ENCODE measurements around the gene EOLA1. TPM values are rescaled to one million over a fixed set of nuclear protein-coding genes. Genes with fewer than 3 reads are reported as not detected.
"Not testable (repeated sequence)": the region's sequence is repeated elsewhere in the genome, so short reads cannot be mapped to it uniquely, and the experiment has no call there.

Gene EOLA1
- total and polyA plus RNA-seq, 2 experiments from 2014 or later, result 2.5 to 3.3 TPM

DNA sequence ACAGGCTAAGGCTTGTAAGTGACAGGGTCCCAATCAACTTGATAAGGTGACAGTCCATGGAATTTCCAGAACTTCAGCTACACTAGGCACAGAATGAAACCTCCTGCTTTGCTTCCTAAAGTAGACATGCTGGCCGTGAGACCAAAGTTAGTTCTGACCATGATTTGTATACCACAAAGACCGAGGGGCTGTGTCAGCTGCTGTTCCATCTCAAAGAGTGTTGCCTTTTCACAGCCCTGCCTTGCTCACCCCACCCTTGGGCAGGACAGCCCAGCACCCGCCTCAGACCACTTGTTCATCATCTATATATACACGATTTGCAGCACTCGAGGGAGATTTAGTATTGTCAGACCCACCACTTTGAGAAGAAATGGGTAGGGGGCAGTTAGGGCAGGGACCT lies 41.0 kb upstream of the EOLA1 start:
- no peak overlapping the region for H3K4me3 ChIP-seq
- Mint-ChIP-seq H3K4me3 (no peak overlapping the region), H3K27me3 (ENCODE audit: insufficient read depth, low read depth, poor library complexity) (peaks cover 3% of the 10 kb centered on the region), H3K4me1 (peaks cover 5% of the 10 kb centered on the region; the same call in 2 of the 3 replicates), H3K9me3 (no peaks in the 10 kb centered on the region; the same call in 2 of the 3 replicates), H3K36me3 (ENCODE audit: low read depth) (peaks cover 28% of the 10 kb centered on the region), H3K27ac (no peak overlapping the region)
- no peak overlapping the region for H2AFZ ChIP-seq
- DNase-seq (ENCODE audit: low spot score) (no peak), ATAC-seq (no peak)
- H3K79me2 ChIP-seq (replicated peaks; ENCODE audit: insufficient read depth), result no peaks in the 10 kb centered on the region
- H3K27me3 ChIP-seq (ENCODE audit: insufficient read depth), result no peaks in the 10 kb centered on the region
- H3K36me3 ChIP-seq (ENCODE audit: insufficient read depth), result no peaks in the 10 kb centered on the region; the same call in 1 of the 2 replicates
- H3F3A ChIP-seq (replicated peaks; ENCODE audit: low read depth), result no peaks in the 10 kb centered on the region
- no peaks in the 10 kb centered on the region for H3K4me1 ChIP-seq (ENCODE audit: insufficient read depth)
- no peaks in the 10 kb centered on the region for H3K9me2 ChIP-seq (ENCODE audit: insufficient read depth)
- TF ChIP-seq, protein P1, sequence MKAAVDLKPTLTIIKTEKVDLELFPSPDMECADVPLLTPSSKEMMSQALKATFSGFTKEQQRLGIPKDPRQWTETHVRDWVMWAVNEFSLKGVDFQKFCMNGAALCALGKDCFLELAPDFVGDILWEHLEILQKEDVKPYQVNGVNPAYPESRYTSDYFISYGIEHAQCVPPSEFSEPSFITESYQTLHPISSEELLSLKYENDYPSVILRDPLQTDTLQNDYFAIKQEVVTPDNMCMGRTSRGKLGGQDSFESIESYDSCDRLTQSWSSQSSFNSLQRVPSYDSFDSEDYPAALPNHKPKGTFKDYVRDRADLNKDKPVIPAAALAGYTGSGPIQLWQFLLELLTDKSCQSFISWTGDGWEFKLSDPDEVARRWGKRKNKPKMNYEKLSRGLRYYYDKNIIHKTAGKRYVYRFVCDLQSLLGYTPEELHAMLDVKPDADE (IDR thresholded peaks at IDR 0.05), result no peak
- H4K20me1 ChIP-seq (replicated peaks; ENCODE audit: insufficient read depth), result no peaks in the 10 kb centered on the region
- no peak overlapping the region for H3K4me2 ChIP-seq
- no peak overlapping the region for H3K27ac ChIP-seq (ENCODE audit: low read depth)

DNA sequence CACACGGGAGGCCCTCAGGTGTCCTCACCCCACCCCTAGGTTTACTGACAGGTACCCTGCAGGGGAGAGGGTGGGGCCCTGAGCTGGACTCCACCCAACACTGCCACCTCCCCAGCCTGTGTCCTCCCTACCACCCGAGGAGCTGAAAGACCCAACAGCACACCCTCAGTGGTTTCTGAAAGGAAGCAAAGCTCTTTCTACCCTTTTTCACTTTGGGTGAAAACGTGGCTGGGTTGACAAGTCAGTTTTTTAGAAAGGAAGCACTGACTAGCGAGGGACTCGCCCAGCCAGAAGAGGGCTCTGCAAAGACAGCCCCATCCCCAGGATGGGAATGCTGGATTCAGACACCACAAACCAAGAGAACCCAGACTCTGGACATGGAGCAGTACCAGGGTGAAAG lies 37.9 kb upstream of the EOLA1 start:
- H2AFZ ChIP-seq; H3K27me3 ChIP-seq (ENCODE audit: insufficient read depth); H4K20me1 ChIP-seq (replicated peaks; ENCODE audit: insufficient read depth); H3K4me1 ChIP-seq (ENCODE audit: insufficient read depth); H3K4me3 Mint-ChIP-seq; H3K4me3 ChIP-seq; H3K9me2 ChIP-seq (ENCODE audit: insufficient read depth); H3K4me2 ChIP-seq; ATAC-seq; H3K36me3 Mint-ChIP-seq (ENCODE audit: low read depth); H3K27ac ChIP-seq (ENCODE audit: low read depth); H3K27me3 Mint-ChIP-seq (ENCODE audit: insufficient read depth, low read depth, poor library complexity); H3K9me3 Mint-ChIP-seq; H3K36me3 ChIP-seq (ENCODE audit: insufficient read depth); H3K79me2 ChIP-seq (replicated peaks; ENCODE audit: insufficient read depth); DNase-seq (ENCODE audit: low spot score); H3K27ac Mint-ChIP-seq; H3F3A ChIP-seq (replicated peaks; ENCODE audit: low read depth): not testable (repeated sequence)
- peaks cover 13% of the 10 kb centered on the region; the same call in 2 of the 3 replicates for H3K4me1 Mint-ChIP-seq

DNA sequence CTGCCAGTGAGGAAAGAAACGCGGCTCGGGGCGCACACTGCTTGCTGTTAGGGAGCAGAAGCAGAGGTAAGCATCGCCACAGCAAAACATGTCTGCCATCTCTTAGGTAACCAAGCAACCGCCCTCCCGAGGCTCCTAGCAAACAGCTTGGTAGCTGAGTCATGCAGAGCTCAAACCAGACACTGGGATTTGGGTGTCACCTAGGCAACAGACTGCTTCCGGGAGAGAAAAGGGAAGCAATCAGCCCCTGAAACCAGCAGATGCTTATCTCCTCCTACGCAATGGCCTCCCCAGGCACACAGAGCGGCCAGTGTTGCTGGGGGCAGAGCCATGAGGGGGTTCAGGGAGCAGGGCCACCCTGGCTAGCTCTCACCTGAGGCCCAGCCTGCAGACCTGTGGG lies 37.4 kb upstream of the EOLA1 start:
- H4K20me1 ChIP-seq (replicated peaks; ENCODE audit: insufficient read depth); H3K27ac Mint-ChIP-seq; H2AFZ ChIP-seq; H3K9me3 Mint-ChIP-seq; H3K27me3 Mint-ChIP-seq (ENCODE audit: insufficient read depth, low read depth, poor library complexity); H3K9me2 ChIP-seq (ENCODE audit: insufficient read depth); H3K4me3 ChIP-seq; H3K4me3 Mint-ChIP-seq; H3F3A ChIP-seq (replicated peaks; ENCODE audit: low read depth); H3K79me2 ChIP-seq (replicated peaks; ENCODE audit: insufficient read depth); H3K27ac ChIP-seq (ENCODE audit: low read depth); H3K36me3 ChIP-seq (ENCODE audit: insufficient read depth); H3K4me1 ChIP-seq (ENCODE audit: insufficient read depth); H3K27me3 ChIP-seq (ENCODE audit: insufficient read depth); H3K36me3 Mint-ChIP-seq (ENCODE audit: low read depth); H3K4me2 ChIP-seq: not testable (repeated sequence)
- DNase-seq (ENCODE audit: low spot score) (peak; percentile 20), ATAC-seq (peak; percentile 9)
- H3K4me1 Mint-ChIP-seq, result peaks cover 13% of the 10 kb centered on the region; the same call in 2 of the 3 replicates

DNA sequence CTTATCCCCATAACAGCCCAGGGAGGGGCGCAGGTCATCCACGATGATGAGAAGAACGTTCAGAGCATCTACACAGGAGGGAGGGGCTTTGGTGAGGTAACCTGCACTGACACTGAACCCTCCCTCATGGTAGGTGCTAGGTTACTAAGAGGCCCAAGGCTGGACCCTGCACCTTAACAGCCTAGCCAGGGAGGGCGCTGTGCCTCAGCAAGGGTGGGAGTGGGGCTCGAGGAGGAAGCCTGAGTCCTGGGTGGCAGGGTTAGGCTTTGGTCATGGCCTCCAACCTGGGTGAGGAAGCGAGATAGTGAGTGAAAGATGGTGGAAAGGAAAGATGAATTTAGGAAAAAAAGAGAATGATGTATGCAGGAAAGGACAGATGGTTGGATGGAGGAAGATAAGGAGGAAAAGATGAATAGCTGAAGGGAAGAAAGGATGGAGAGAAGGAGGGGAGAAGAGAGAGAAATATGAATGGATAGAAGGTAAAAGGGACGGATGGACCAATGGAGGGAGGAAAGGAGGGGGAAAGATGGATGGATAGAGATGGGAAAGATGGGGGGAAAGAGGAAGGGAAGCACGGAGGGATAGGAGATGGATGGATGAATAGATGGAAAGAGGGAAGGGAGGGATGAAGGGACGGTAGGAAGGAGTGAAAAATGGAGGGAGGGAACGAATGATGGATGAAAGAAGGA lies 36.4 kb upstream of the EOLA1 start:
- peaks cover 3% of the 10 kb centered on the region; the same call in 2 of the 3 replicates for H3K36me3 Mint-ChIP-seq (ENCODE audit: low read depth)
- H3K4me2 ChIP-seq, result peak overlapping the region; percentile 70
- no peaks in the 10 kb centered on the region for H4K20me1 ChIP-seq (replicated peaks; ENCODE audit: insufficient read depth)
- no peaks in the 10 kb centered on the region for H3K9me2 ChIP-seq (ENCODE audit: insufficient read depth)
- peak overlapping the region; percentile 70 for H3K27ac Mint-ChIP-seq
- H3K79me2 ChIP-seq (replicated peaks; ENCODE audit: insufficient read depth), result no peaks in the 10 kb centered on the region
- DNase-seq (ENCODE audit: low spot score), result peak; percentile 56
- peak overlapping the region; percentile 48 for H3K4me3 ChIP-seq
- H3K4me1 Mint-ChIP-seq, result peaks cover 13% of the 10 kb centered on the region; the same call in 2 of the 3 replicates
- no peak overlapping the region for H2AFZ ChIP-seq
- H3K9me3 Mint-ChIP-seq, result no peaks in the 10 kb centered on the region; the same call in 2 of the 3 replicates
- no peaks in the 10 kb centered on the region for H3K27me3 ChIP-seq (ENCODE audit: insufficient read depth)
- no peaks in the 10 kb centered on the region for H3F3A ChIP-seq (replicated peaks; ENCODE audit: low read depth)
- no peaks in the 10 kb centered on the region for H3K4me1 ChIP-seq (ENCODE audit: insufficient read depth)
- peak overlapping the region; percentile 78 for H3K4me3 Mint-ChIP-seq
- peak; percentile 75 for ATAC-seq
- no peak overlapping the region for H3K27ac ChIP-seq (ENCODE audit: low read depth)
- no peaks in the 10 kb centered on the region for H3K27me3 Mint-ChIP-seq (ENCODE audit: insufficient read depth, low read depth, poor library complexity)
- TF ChIP-seq STAT1 (IDR thresholded peaks at IDR 0.05; ENCODE audit: unreplicated experiment) (no peak), POLR2AphosphoS5 (IDR thresholded peaks at IDR 0.05; ENCODE audit: low read depth) (no peak), EZH2 (IDR thresholded peaks at IDR 0.05; ENCODE audit: low read depth, unreplicated experiment) (no peak)
- TF ChIP-seq, protein P2, sequence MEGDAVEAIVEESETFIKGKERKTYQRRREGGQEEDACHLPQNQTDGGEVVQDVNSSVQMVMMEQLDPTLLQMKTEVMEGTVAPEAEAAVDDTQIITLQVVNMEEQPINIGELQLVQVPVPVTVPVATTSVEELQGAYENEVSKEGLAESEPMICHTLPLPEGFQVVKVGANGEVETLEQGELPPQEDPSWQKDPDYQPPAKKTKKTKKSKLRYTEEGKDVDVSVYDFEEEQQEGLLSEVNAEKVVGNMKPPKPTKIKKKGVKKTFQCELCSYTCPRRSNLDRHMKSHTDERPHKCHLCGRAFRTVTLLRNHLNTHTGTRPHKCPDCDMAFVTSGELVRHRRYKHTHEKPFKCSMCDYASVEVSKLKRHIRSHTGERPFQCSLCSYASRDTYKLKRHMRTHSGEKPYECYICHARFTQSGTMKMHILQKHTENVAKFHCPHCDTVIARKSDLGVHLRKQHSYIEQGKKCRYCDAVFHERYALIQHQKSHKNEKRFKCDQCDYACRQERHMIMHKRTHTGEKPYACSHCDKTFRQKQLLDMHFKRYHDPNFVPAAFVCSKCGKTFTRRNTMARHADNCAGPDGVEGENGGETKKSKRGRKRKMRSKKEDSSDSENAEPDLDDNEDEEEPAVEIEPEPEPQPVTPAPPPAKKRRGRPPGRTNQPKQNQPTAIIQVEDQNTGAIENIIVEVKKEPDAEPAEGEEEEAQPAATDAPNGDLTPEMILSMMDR (conservative IDR thresholded peaks at IDR 0.05; ENCODE audit: low read depth in 2 of 2), result peak; percentile 53 to 68
- no peaks in the 10 kb centered on the region for H3K36me3 ChIP-seq (ENCODE audit: insufficient read depth)

Data from GM23338 (cell line).